Heart left ventricle (tissue), 16 donors: ENCODE measurements around the gene EPHB1. TPM values are rescaled to one million over a fixed set of nuclear protein-coding genes. Genes with fewer than 3 reads are reported as not detected.

Source experiments
- ATAC-seq, 4 donors: fragments of 200-7000 bp; cut with Tn5 transposase; one replicate each; pipeline ENCODE4 v1.9.1; 2020 to 2022; ENCODE audit warnings: moderate library complexity in 4 of 4, mild to moderate bottlenecking in 3 of 4, moderate number of reproducible peaks in 1 of 4
- DNase-seq, 5 donors: peaks; one replicate each; pipeline ENCODE4 v3.0.0-alpha.2; 2020
- H3K27ac ChIP-seq, 12 donors: fragments of 200-600 bp; sonication (generic) in 4 of 12; one replicate each; pipeline versions ENCODE4 v1.5.0 to v1.8.0; 2016 to 2022; ENCODE audit warnings: mild to moderate bottlenecking in 2 of 12
- H3K27me3 ChIP-seq, 9 donors: fragments of 200-600 bp; sonication (generic) in 2 of 9; one replicate each; pipeline versions ENCODE4 v1.5.1 to v1.8.0; 2016 to 2022; ENCODE audit warnings: mild to moderate bottlenecking in 3 of 9
- H3K36me3 ChIP-seq, 9 donors: fragments of 200-600 bp; sonication (generic) in 2 of 9; one replicate each; pipeline versions ENCODE4 v1.5.0 to v1.8.0; 2018 to 2022; ENCODE audit warnings: mild to moderate bottlenecking in 2 of 9
- H3K4me1 ChIP-seq, 12 donors: fragments of 200-600 bp; sonication (generic) in 4 of 12; one replicate each; pipeline versions ENCODE4 v1.5.0 to v1.8.0; 2016 to 2022; ENCODE audit warnings: mild to moderate bottlenecking in 3 of 12
- H3K4me3 ChIP-seq, 12 donors: fragments of 200-600 bp; sonication (generic) in 4 of 12; one replicate each; pipeline versions ENCODE4 v1.5.0 to v1.8.0; 2017 to 2022; ENCODE audit warnings: mild to moderate bottlenecking in 9 of 12, moderate library complexity in 4 of 12
- H3K9me3 ChIP-seq, 12 donors: fragments of 200-600 bp; sonication (generic) in 4 of 12; one replicate each; pipeline versions ENCODE4 v1.5.0 to v1.8.0; 2016 to 2022; ENCODE audit warnings: mild to moderate bottlenecking in 1 of 12
- POLR2A ChIP-seq, 2 donors: fragments of 450-650 bp; IDR thresholded peaks; one replicate each; pipeline ENCODE4 v1.6.1; 2017; ENCODE audit warnings: antibody characterized with exemption in 2 of 2, mild to moderate bottlenecking in 2 of 2, moderate library complexity in 2 of 2
- WGBS, 4 donors: extraction: QIAGEN DNeasy Blood & Tissue Kit in 2 of 4; methylation state at CpG; one replicate each; pipeline versions ENCODE4 v1.1.5 to v1.1.7; 2013 to 2018; 5-methylcytosine and 5-hydroxymethylcytosine counted together
- intact Hi-C, 10 donors: fragments of 100-400 bp; cut with DNase I; formaldehyde crosslinking; loops; one replicate each; pipeline versions ENCODE4 v1.11.1 to v1.14.2; 2022
- polyA plus RNA-seq, 2 donors: library from polyadenylated mRNA; stranded (reverse); fragments of 200-250 nt; gene quantifications; one replicate each; pipeline ENCODE4 v1.2.3, GENCODE V29; 2013
- total RNA-seq, 9 donors: library from RNA; depleted of rRNA in 2 of 9; stranded (reverse); fragments of >200 nt in 2 of 9; fragmentation: NEBNext Ultra II Directional in 3 of 9; extraction: Animal tissue kit (Norgen Biotek cat#: 25700) in 3 of 9; gene quantifications; one replicate each; pipeline versions ENCODE4 v1.1.0 to v1.2.4, GENCODE V29; 2016 to 2023
- TF ChIP-seq, protein P1 (sequence below), 12 donors: fragments of 200-600 bp; sonication (generic) in 4 of 12; IDR thresholded peaks; one replicate each; pipeline versions ENCODE4 v1.5.0 to v1.8.0; 2018 to 2022; ENCODE audit warnings: antibody characterized with exemption in 12 of 12, mild to moderate bottlenecking in 5 of 12
- donor health status: ischemic (EF 13 %, LVEDD 7.1; RV severe dilation, severe dysfunction).
- donor health status: healthy with polysubstance abuse.
- donor health status: DM: no; HTN: yes; CAD: no.
- donor health status: DM: no; HTN: no; CAD: no.
- donor health status: ischemic (EF 25% LVEDD 6.9; RV normal size, moderate dysfunction).
- donor health status: ischemic (EF 25% LVEDD 5.7; RV mildly dilated, moderate dysfunction).
- donor health status: healthy.
- donor health status: DM: yes; HTN: yes; CAD: no.
- donor health status: ischemic (EF 35%, LVEDD 5.7; RV mildly dilated, moderate dysfunction).
- donor health status: nonischemic (EF 11% LVEDD 7.7; RV severe dilation, severe dysfunction).
- donor health status: DM: yes; HTN: yes; CAD: no.
- donor health status: PGD.
- donor health status: ischemic (EF 29% LVEDD 5.4; RV normal size, mild dysfunction).
- donor health status: nonischemic (EF 23%, LVEDD 6.1; RV moderate dilation, normal function).

EPHB1 gene
- total and polyA plus RNA-seq, 11 donors, result 0.31 to 2.2 (median 1.1) TPM

- DNase-seq, result peak in 1 of 5 donors; percentile 54
- intact Hi-C loops, result loop anchor here in 1 of 10 donors (10.0 kb wide), 1 partner anchor 446 kb away; no protein-coding TSS in a partner anchor
- no peak overlapping the region for H3K4me3 ChIP-seq
- TF ChIP-seq, protein P1, sequence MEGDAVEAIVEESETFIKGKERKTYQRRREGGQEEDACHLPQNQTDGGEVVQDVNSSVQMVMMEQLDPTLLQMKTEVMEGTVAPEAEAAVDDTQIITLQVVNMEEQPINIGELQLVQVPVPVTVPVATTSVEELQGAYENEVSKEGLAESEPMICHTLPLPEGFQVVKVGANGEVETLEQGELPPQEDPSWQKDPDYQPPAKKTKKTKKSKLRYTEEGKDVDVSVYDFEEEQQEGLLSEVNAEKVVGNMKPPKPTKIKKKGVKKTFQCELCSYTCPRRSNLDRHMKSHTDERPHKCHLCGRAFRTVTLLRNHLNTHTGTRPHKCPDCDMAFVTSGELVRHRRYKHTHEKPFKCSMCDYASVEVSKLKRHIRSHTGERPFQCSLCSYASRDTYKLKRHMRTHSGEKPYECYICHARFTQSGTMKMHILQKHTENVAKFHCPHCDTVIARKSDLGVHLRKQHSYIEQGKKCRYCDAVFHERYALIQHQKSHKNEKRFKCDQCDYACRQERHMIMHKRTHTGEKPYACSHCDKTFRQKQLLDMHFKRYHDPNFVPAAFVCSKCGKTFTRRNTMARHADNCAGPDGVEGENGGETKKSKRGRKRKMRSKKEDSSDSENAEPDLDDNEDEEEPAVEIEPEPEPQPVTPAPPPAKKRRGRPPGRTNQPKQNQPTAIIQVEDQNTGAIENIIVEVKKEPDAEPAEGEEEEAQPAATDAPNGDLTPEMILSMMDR (IDR thresholded peaks at IDR 0.05), result no peak
- TF ChIP-seq POLR2A (IDR thresholded peaks at IDR 0.05), result no peak
- no peaks in the 10 kb centered on the region for H3K4me1 ChIP-seq
- 29 to 47% (median 42%) methylated on average over 6 to 8 of the region's 8 CpGs for WGBS, 4 donors
- ATAC-seq, result peak in 3 of 4 donors; percentile 51 to 59 (median 53)
- H3K27me3 ChIP-seq, result no peaks in the 10 kb centered on the region
- no peaks in the 10 kb centered on the region for H3K9me3 ChIP-seq
- no peak overlapping the region for H3K27ac ChIP-seq
- no peaks in the 10 kb centered on the region for H3K36me3 ChIP-seq
Measured at GRCh38 chr3:134761213-134761612, 33.8 kb upstream of the EPHB1 start.

GRCh38 chr3:134762016-134762415 is 33.0 kb upstream of the EPHB1 start:
- H3K27me3 ChIP-seq, result no peaks in the 10 kb centered on the region
- H3K4me1 ChIP-seq, result no peaks in the 10 kb centered on the region
- H3K36me3 ChIP-seq, result no peaks in the 10 kb centered on the region
- H3K4me3 ChIP-seq, result no peak overlapping the region
- H3K9me3 ChIP-seq, result no peaks in the 10 kb centered on the region
- intact Hi-C loops, result loop anchor here in 1 of 10 donors (10.0 kb wide), 1 partner anchor 447 kb away; no protein-coding TSS in a partner anchor
- ATAC-seq (no peak), DNase-seq (no peak)
- WGBS, 4 donors, result 91 to 96% (median 94%) methylated on average over 4 of the region's 4 CpGs
- TF ChIP-seq, protein P1 (IDR thresholded peaks at IDR 0.05), result no peak
- no peak for TF ChIP-seq POLR2A (IDR thresholded peaks at IDR 0.05)
- no peak overlapping the region for H3K27ac ChIP-seq

GRCh38 chr3:134765468-134765867 is 29.6 kb upstream of the EPHB1 start:
- H3K4me1 ChIP-seq, result no peaks in the 10 kb centered on the region
- H3K27ac ChIP-seq, result no peak overlapping the region
- TF ChIP-seq, protein P1 (IDR thresholded peaks at IDR 0.05), result no peak
- no peak for TF ChIP-seq POLR2A (IDR thresholded peaks at IDR 0.05)
- intact Hi-C loops, result loop anchor here in 1 of 10 donors (10.0 kb wide), 1 partner anchor 451 kb away; no protein-coding TSS in a partner anchor
- no peak overlapping the region for H3K4me3 ChIP-seq
- no peaks in the 10 kb centered on the region for H3K9me3 ChIP-seq
- H3K36me3 ChIP-seq, result no peaks in the 10 kb centered on the region
- ATAC-seq, result no peak
- DNase-seq, result no peak
- no peaks in the 10 kb centered on the region for H3K27me3 ChIP-seq
- 88 to 96% (median 91%) methylated on average over 2 of the region's 2 CpGs for WGBS, 4 donors

GRCh38 chr3:134766290-134766689 is 28.8 kb upstream of the EPHB1 start:
- ATAC-seq (no peak), DNase-seq (no peak)
- Histone ChIP-seq H3K27ac (no peak overlapping the region), H3K9me3 (peaks cover 0 to 4% (median 0%) of the 10 kb centered on the region in 12 donors), H3K27me3 (no peaks in the 10 kb centered on the region), H3K4me3 (no peak overlapping the region), H3K36me3 (no peaks in the 10 kb centered on the region), H3K4me1 (no peaks in the 10 kb centered on the region)
- 82 to 93% (median 85%) methylated on average over 1 of the region's 1 CpG for WGBS, 4 donors
- intact Hi-C loops, result loop anchor here in 1 of 10 donors (10.0 kb wide), 1 partner anchor 451 kb away; no protein-coding TSS in a partner anchor
- TF ChIP-seq POLR2A (IDR thresholded peaks at IDR 0.05), result no peak
- TF ChIP-seq, protein P1 (IDR thresholded peaks at IDR 0.05), result no peak
